ENCODE results near the gene ZSCAN25. TPM values are rescaled to one million over a fixed set of nuclear protein-coding genes. Genes with fewer than 3 reads are reported as not detected.

The ZSCAN25 gene
- total RNA-seq, 1 donor from 2014 or later: 8.7 TPM

GRCh38 chr7:99624484-99624883, 7.7 kb downstream of the ZSCAN25 start:
- Histone ChIP-seq H3K4me3 (no peak overlapping the region), H3K27ac (no peak overlapping the region), H2AFZ (replicated peaks) (no peak overlapping the region), H4K20me1 (ENCODE audit: low read depth) (peaks cover 15% of the 10 kb centered on the region), H3K79me2 (ENCODE audit: low read depth) (peaks cover 3% of the 10 kb centered on the region), H3K36me3 (peaks cover 12% of the 10 kb centered on the region), H3K9me3 (ENCODE audit: low read depth) (no peaks in the 10 kb centered on the region), H3K27me3 (no peaks in the 10 kb centered on the region), H3K9ac (no peak overlapping the region), H3F3A (ENCODE audit: low read depth) (no peaks in the 10 kb centered on the region), H3K4me2 (no peak overlapping the region), H3K4me1 (no peaks in the 10 kb centered on the region)
- no peak overlapping the region for H3K27ac Mint-ChIP-seq
- no peaks in the 10 kb centered on the region for H3K4me1 Mint-ChIP-seq
- H3K27me3 Mint-ChIP-seq (ENCODE audit: insufficient read depth, low read depth): peaks cover 9% of the 10 kb centered on the region
- H3K36me3 Mint-ChIP-seq: peaks cover 40% of the 10 kb centered on the region
- DNase-seq (ENCODE audit: low spot score): no peak
- H3K4me3 Mint-ChIP-seq: no peak overlapping the region
- no peaks in the 10 kb centered on the region for H3K9me3 Mint-ChIP-seq
- TF ChIP-seq EZH2phosphoT487 (IDR thresholded peaks at IDR 0.05): no peak
- TF ChIP-seq EZH2 (IDR thresholded peaks at IDR 0.05): no peak
- no peak for TF ChIP-seq CTCF (IDR thresholded peaks at IDR 0.05)

DNA sequence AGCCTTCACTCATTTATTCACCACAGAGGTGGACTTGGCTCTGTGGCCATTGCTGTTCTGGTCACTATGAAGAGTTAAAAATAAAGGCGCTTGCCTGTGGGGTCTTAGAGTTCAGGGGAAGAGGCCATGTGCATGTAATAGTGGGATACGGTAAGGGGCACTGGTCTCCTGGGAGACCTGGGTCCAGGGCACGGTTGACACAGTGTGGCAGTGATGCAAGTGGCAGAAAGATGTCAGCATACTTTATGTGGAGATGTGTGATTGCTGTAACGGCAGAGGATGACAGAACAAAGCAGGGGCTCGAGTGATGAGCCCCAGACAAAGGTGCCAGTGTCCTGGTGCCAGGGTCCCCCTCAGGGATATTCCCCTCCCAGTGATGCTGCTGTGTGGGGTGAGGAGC, 8.6 kb downstream of the ZSCAN25 start:
- Histone ChIP-seq H3K4me3 (no peak overlapping the region), H3K4me2 (no peak overlapping the region), H3F3A (ENCODE audit: low read depth) (no peaks in the 10 kb centered on the region), H4K20me1 (ENCODE audit: low read depth) (peaks cover 15% of the 10 kb centered on the region), H3K27ac (no peak overlapping the region), H2AFZ (replicated peaks) (no peak overlapping the region), H3K9ac (no peak overlapping the region), H3K9me3 (ENCODE audit: low read depth) (no peaks in the 10 kb centered on the region), H3K27me3 (no peaks in the 10 kb centered on the region), H3K4me1 (no peaks in the 10 kb centered on the region), H3K36me3 (peaks cover 12% of the 10 kb centered on the region), H3K79me2 (ENCODE audit: low read depth) (peaks cover 3% of the 10 kb centered on the region)
- Mint-ChIP-seq H3K4me1 (no peaks in the 10 kb centered on the region), H3K4me3 (no peak overlapping the region), H3K27ac (no peak overlapping the region), H3K27me3 (ENCODE audit: insufficient read depth, low read depth) (peaks cover 6% of the 10 kb centered on the region), H3K9me3 (no peaks in the 10 kb centered on the region), H3K36me3 (peaks cover 42% of the 10 kb centered on the region)
- DNase-seq (ENCODE audit: low spot score): no peak
- TF ChIP-seq CTCF (IDR thresholded peaks at IDR 0.05) (no peak), EZH2 (IDR thresholded peaks at IDR 0.05) (no peak), EZH2phosphoT487 (IDR thresholded peaks at IDR 0.05) (no peak)

GRCh38 chr7:99625961-99626360, 9.2 kb downstream of the ZSCAN25 start:
- Mint-ChIP-seq H3K9me3 (no peaks in the 10 kb centered on the region), H3K4me3 (no peak overlapping the region), H3K36me3 (peaks cover 43% of the 10 kb centered on the region), H3K27me3 (ENCODE audit: insufficient read depth, low read depth) (peaks cover 6% of the 10 kb centered on the region), H3K4me1 (no peaks in the 10 kb centered on the region), H3K27ac (no peak overlapping the region)
- Histone ChIP-seq H3F3A (ENCODE audit: low read depth) (no peaks in the 10 kb centered on the region), H2AFZ (replicated peaks) (no peak overlapping the region), H3K4me1 (no peaks in the 10 kb centered on the region), H3K79me2 (ENCODE audit: low read depth) (peaks cover 3% of the 10 kb centered on the region), H3K27ac (no peak overlapping the region), H3K9me3 (ENCODE audit: low read depth) (no peaks in the 10 kb centered on the region), H3K27me3 (no peaks in the 10 kb centered on the region), H3K4me2 (no peak overlapping the region), H4K20me1 (ENCODE audit: low read depth) (peaks cover 20% of the 10 kb centered on the region), H3K4me3 (no peak overlapping the region), H3K36me3 (peaks cover 12% of the 10 kb centered on the region), H3K9ac (no peak overlapping the region)
- no peak for DNase-seq (ENCODE audit: low spot score)
- TF ChIP-seq EZH2 (IDR thresholded peaks at IDR 0.05) (no peak), CTCF (IDR thresholded peaks at IDR 0.05) (no peak), EZH2phosphoT487 (IDR thresholded peaks at IDR 0.05) (no peak)
